GM12891 (cell line): Measurements from ENCODE around the gene FLYWCH2.

Source experiments
- POLR2A ChIP-seq: IDR thresholded peaks from 2 replicates; pipeline ENCODE4 v1.6.1; 2011; ENCODE audit warnings: low read depth, low read length, control low read depth
- POLR2AphosphoS5 ChIP-seq: IDR thresholded peaks from 2 replicates; pipeline ENCODE4 v1.6.1; 2011; ENCODE audit warnings: low read depth, low read length, control low read depth
- POU2F2 ChIP-seq: IDR thresholded peaks from 2 replicates; pipeline ENCODE4 v1.6.1; 2011; ENCODE audit warnings: low read depth, mild to moderate bottlenecking, control low read depth, low read length, moderate library complexity
- SPI1 ChIP-seq: IDR thresholded peaks from 2 replicates; pipeline ENCODE4 v1.6.1; 2011; ENCODE audit warnings: low read depth, low read length, control low read depth
- TAF1 ChIP-seq: IDR thresholded peaks from 2 replicates; pipeline ENCODE4 v1.6.1; 2011; ENCODE audit warnings: low read depth, low read length, control low read depth

DNA sequence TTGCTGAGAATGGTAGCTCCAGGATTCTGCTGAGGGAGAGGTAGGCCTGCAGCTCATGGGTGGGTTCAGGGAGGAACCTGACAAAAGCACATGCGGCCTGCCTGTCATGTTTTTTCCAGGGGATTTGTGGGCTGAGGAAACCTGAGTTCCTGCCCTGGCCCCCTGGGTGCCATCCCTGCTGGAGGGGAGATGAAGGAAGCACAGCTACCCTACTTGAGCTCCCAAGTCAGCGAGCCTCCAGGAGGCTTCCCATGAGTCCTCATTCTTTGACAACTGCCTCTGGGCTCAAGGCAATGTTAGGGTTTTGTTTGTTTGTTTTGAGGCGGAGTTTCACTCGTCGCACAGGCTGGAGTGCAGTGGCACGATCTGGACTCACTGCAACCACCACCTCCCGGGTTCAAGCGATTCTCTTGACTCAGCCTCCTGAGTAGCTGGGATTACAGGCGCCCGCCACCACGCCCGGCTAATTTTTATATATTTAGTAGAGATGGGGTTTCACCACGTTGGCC is 16.6 kb downstream of the FLYWCH2 start:
- TF ChIP-seq POLR2A, result no peak
- TF ChIP-seq POLR2AphosphoS5, result no peak
- no peak for TF ChIP-seq SPI1
- no peak for TF ChIP-seq POU2F2
- no peak for TF ChIP-seq TAF1
